ENCODE results near the gene C9orf85. TPM values are rescaled to one million over a fixed set of nuclear protein-coding genes. Genes with fewer than 3 reads are reported as not detected.

The C9orf85 gene
- total RNA-seq, 4 donors from 2014 or later: 11.3 to 40.4 (median 21.9) TPM

- no peaks in the 10 kb centered on the region for H3K9me3 ChIP-seq
- no peak for TF ChIP-seq POLR2A (IDR thresholded peaks at IDR 0.05)
- TF ChIP-seq CTCF (IDR thresholded peaks at IDR 0.05): no peak
These were observed 24.6 kb downstream of the C9orf85 start for GRCh38 chr9:71936066-71936465.

GRCh38 chr9:71937070-71937625 is 25.7 kb downstream of the C9orf85 start:
- H3K4me1 ChIP-seq: no peaks in the 10 kb centered on the region
- no peaks in the 10 kb centered on the region for H3K9me3 ChIP-seq
- H3K36me3 ChIP-seq: no peaks in the 10 kb centered on the region
- no peaks in the 10 kb centered on the region for H3K27me3 ChIP-seq
- no peak overlapping the region for H3K27ac ChIP-seq
- DNase-seq: no peak
- H3K4me3 ChIP-seq: no peak overlapping the region
- TF ChIP-seq POLR2A (IDR thresholded peaks at IDR 0.05): no peak
- no peak for TF ChIP-seq CTCF (IDR thresholded peaks at IDR 0.05)

More at GRCh38 chr9:71936066-71936465, 24.6 kb downstream of the C9orf85 start:
- DNase-seq: no peak
- Histone ChIP-seq H3K27me3 (no peaks in the 10 kb centered on the region), H3K4me1 (no peaks in the 10 kb centered on the region), H3K27ac (no peak overlapping the region), H3K4me3 (no peak overlapping the region), H3K36me3 (no peaks in the 10 kb centered on the region)

GRCh38 chr9:71937898-71938297 is 26.5 kb downstream of the C9orf85 start:
- Histone ChIP-seq H3K4me3 (no peak overlapping the region), H3K27me3 (no peaks in the 10 kb centered on the region), H3K4me1 (no peaks in the 10 kb centered on the region), H3K27ac (no peak overlapping the region), H3K36me3 (no peaks in the 10 kb centered on the region), H3K9me3 (no peaks in the 10 kb centered on the region)
- DNase-seq: no peak
- TF ChIP-seq CTCF (IDR thresholded peaks at IDR 0.05): no peak
- TF ChIP-seq POLR2A (IDR thresholded peaks at IDR 0.05): no peak

GRCh38 chr9:71941060-71941568 is 29.7 kb downstream of the C9orf85 start:
- no peak overlapping the region for H3K27ac ChIP-seq
- DNase-seq: no peak
- no peak overlapping the region for H3K4me3 ChIP-seq
- TF ChIP-seq POLR2A (IDR thresholded peaks at IDR 0.05): no peak
- no peak for TF ChIP-seq CTCF (IDR thresholded peaks at IDR 0.05)
- no peaks in the 10 kb centered on the region for H3K4me1 ChIP-seq
- no peaks in the 10 kb centered on the region for H3K9me3 ChIP-seq
- no peaks in the 10 kb centered on the region for H3K36me3 ChIP-seq
- H3K27me3 ChIP-seq: no peaks in the 10 kb centered on the region

- Histone ChIP-seq H3K4me3 (no peak overlapping the region), H3K27ac (no peak overlapping the region), H3K9me3 (no peaks in the 10 kb centered on the region)
These were observed 30.6 kb downstream of the C9orf85 start for GRCh38 chr9:71941998-71942567.

More at GRCh38 chr9:71941998-71942567, 30.6 kb downstream of the C9orf85 start:
- no peak for DNase-seq
- H3K36me3 ChIP-seq: no peaks in the 10 kb centered on the region
- no peaks in the 10 kb centered on the region for H3K4me1 ChIP-seq
- TF ChIP-seq CTCF (IDR thresholded peaks at IDR 0.05) (no peak), POLR2A (IDR thresholded peaks at IDR 0.05) (no peak)
- H3K27me3 ChIP-seq: no peaks in the 10 kb centered on the region
